A549 (cell line): Measurements from ENCODE around the gene GSDMA.

Experiments
- CHD4 ChIP-seq: fragments of 200-600 bp; sonication (generic); IDR thresholded peaks from 2 replicates; pipeline ENCODE4 v1.6.1; 2016; ENCODE audit warnings: antibody characterized with exemption, mild to moderate bottlenecking, borderline replicate concordance
- CTCF ChIP-seq: fragments of >200 bp; sonication (Bioruptor Twin); formaldehyde crosslinking; IDR thresholded peaks from 3 replicates; pipeline ENCODE4 v1.5.1; 2016
- HMGXB4 ChIP-seq: fragments of 250-450 bp; sonication (Bioruptor Pico); IDR thresholded peaks from 2 replicates; pipeline ENCODE4 v1.5.0; 2021; ENCODE audit warnings: mild to moderate bottlenecking, moderate library complexity, borderline replicate concordance
- POLR2A ChIP-seq: IDR thresholded peaks from 2 replicates; pipeline ENCODE4 v1.6.1; 2012; ENCODE audit warnings: mild to moderate bottlenecking, low read length
- USF2 ChIP-seq: fragments of 450-650 bp; IDR thresholded peaks from 2 replicates; pipeline ENCODE4 v1.6.1; 2014; ENCODE audit warnings: antibody characterized with exemption

GRCh38 chr17:39927929-39928857, 34.6 kb upstream of the GSDMA start:
- TF ChIP-seq POLR2A (no peak), CHD4 (no peak), CTCF (no peak), USF2 (no peak), HMGXB4 (CRISPR knock-in tag) (no peak)
